Osteoblast (primary cell): ENCODE results near the gene IREB2. TPM values are rescaled to one million over a fixed set of nuclear protein-coding genes. Genes with fewer than 3 reads are reported as not detected.
"Not testable (repeated sequence)": the region's sequence is repeated elsewhere in the genome, so short reads cannot be mapped to it uniquely, and the experiment has no call there.

Experiments used
- DNase-seq: peaks from one replicate; pipeline ENCODE4 v3.0.0; 2011; ENCODE audit warnings: low spot score, mixed read lengths; ENCODE audit not compliant: insufficient read length; ENCODE audit errors: missing footprints
- H2AFZ ChIP-seq: 2 replicates; pipeline ENCODE4 v1.6.0; 2011; ENCODE audit warnings: mild to moderate bottlenecking, low read length
- H3K27ac ChIP-seq: 2 replicates; pipeline ENCODE4 v1.5.1; 2011; ENCODE audit warnings: mild to moderate bottlenecking, low read depth, low read length, moderate library complexity
- H3K27me3 ChIP-seq: 2 replicates; pipeline ENCODE4 v1.6.0; 2012; ENCODE audit warnings: mild to moderate bottlenecking, control low read depth, inconsistent platforms, low read length, moderate library complexity; ENCODE audit not compliant: insufficient read depth
- H3K36me3 ChIP-seq: 2 replicates; pipeline ENCODE4 v1.5.1; 2011; ENCODE audit warnings: mild to moderate bottlenecking, low read length, control low read depth, moderate library complexity; ENCODE audit not compliant: insufficient read depth
- H3K4me1 ChIP-seq: 2 replicates; pipeline ENCODE4 v1.5.1; 2011; ENCODE audit warnings: mild to moderate bottlenecking, low read length, control low read depth, moderate library complexity; ENCODE audit not compliant: insufficient read depth
- H3K4me2 ChIP-seq: 2 replicates; pipeline ENCODE4 v1.6.0; 2011; ENCODE audit warnings: mild to moderate bottlenecking, low read length; ENCODE audit not compliant: insufficient read depth
- H3K4me3 ChIP-seq: fragments of 200-600 bp; sonication (generic); 3 replicates; pipeline ENCODE4 v1.5.1; 2012; ENCODE audit warnings: mild to moderate bottlenecking, low read length, inconsistent platforms; ENCODE audit not compliant: insufficient read depth
- H3K79me2 ChIP-seq: 2 replicates; pipeline ENCODE4 v1.6.0; 2012; ENCODE audit warnings: mild to moderate bottlenecking, low read length, control low read depth, inconsistent platforms; ENCODE audit not compliant: insufficient read depth
- H3K9me3 ChIP-seq: 2 replicates; pipeline ENCODE4 v1.5.1; 2011; ENCODE audit warnings: low read depth, low read length, control low read depth
- H4K20me1 ChIP-seq: 2 replicates; pipeline ENCODE4 v1.6.0; 2012; ENCODE audit warnings: mild to moderate bottlenecking, low read length, control low read depth; ENCODE audit not compliant: insufficient read depth
- total RNA-seq: library from RNA; depleted of rRNA; stranded (reverse); fragments of >200 nt; gene quantifications from 2 replicates; pipeline ENCODE4 v1.2.3, GENCODE V29; 2012
- TF ChIP-seq, protein P1 (sequence below): IDR thresholded peaks from 2 replicates; pipeline ENCODE4 v1.5.1; 2011; ENCODE audit warnings: mild to moderate bottlenecking, low read depth, low read length, moderate library complexity; ENCODE audit errors: extremely low read depth

The IREB2 gene
- total RNA-seq, 1 donor: 26.8 TPM

DNA sequence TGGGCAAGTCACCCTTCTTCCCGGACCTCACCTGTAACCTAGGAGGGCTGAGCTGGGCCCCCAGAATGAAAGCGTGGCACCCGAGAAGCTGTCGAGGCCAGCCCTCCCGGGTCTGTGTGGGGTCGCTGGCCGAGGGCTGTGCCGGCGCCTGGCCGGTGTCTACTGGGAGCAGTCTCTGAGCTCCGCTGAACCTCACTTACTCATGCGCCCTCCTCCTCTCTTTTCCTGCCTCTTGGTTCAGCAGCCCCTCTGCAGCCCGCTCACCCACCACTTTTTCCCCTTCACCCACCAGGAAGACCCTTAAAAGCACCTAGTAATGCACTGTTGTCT, 69.8 kb downstream of the IREB2 start:
- Histone ChIP-seq H3K4me3 (peak overlapping the region; percentile 86), H2AFZ (peak overlapping the region; percentile 94), H3K79me2 (no peaks in the 10 kb centered on the region), H3K36me3 (no peaks in the 10 kb centered on the region), H3K27ac (peak overlapping the region; percentile 54), H3K27me3 (no peaks in the 10 kb centered on the region), H3K4me1 (peaks cover 11% of the 10 kb centered on the region), H3K9me3 (no peaks in the 10 kb centered on the region), H4K20me1 (no peaks in the 10 kb centered on the region), H3K4me2 (peak overlapping the region; percentile 89)
- peak; percentile 88 for DNase-seq
- TF ChIP-seq, protein P1, sequence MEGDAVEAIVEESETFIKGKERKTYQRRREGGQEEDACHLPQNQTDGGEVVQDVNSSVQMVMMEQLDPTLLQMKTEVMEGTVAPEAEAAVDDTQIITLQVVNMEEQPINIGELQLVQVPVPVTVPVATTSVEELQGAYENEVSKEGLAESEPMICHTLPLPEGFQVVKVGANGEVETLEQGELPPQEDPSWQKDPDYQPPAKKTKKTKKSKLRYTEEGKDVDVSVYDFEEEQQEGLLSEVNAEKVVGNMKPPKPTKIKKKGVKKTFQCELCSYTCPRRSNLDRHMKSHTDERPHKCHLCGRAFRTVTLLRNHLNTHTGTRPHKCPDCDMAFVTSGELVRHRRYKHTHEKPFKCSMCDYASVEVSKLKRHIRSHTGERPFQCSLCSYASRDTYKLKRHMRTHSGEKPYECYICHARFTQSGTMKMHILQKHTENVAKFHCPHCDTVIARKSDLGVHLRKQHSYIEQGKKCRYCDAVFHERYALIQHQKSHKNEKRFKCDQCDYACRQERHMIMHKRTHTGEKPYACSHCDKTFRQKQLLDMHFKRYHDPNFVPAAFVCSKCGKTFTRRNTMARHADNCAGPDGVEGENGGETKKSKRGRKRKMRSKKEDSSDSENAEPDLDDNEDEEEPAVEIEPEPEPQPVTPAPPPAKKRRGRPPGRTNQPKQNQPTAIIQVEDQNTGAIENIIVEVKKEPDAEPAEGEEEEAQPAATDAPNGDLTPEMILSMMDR: no peak

DNA sequence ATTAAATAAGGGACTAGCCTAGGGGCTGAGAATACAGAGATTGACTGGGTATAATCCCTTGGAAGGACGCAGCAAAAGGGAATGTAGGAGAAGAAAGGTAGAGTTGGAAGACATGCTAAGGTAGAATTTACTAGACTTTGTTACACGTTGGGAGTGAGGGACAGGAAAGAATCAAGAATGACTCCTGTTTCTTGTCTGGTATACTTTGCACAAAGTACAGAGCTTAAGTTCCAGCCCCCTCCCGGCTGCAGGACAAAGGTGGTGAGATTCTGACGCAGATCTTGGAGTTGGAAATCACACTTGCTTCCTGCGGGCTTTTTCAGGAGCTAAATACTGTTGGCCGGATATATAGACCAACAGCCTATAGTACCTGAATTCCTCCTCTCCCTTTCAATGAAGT, 70.3 kb downstream of the IREB2 start:
- Histone ChIP-seq H2AFZ (peak overlapping the region; percentile 94), H3K27me3 (no peaks in the 10 kb centered on the region), H3K79me2 (no peaks in the 10 kb centered on the region), H3K36me3 (no peaks in the 10 kb centered on the region), H4K20me1 (no peaks in the 10 kb centered on the region), H3K4me2 (peak overlapping the region; percentile 89), H3K9me3 (no peaks in the 10 kb centered on the region), H3K4me1 (peaks cover 11% of the 10 kb centered on the region), H3K4me3 (peak overlapping the region; percentile 86), H3K27ac (no peak overlapping the region)
- TF ChIP-seq, protein P1: no peak
- no peak for DNase-seq

DNA sequence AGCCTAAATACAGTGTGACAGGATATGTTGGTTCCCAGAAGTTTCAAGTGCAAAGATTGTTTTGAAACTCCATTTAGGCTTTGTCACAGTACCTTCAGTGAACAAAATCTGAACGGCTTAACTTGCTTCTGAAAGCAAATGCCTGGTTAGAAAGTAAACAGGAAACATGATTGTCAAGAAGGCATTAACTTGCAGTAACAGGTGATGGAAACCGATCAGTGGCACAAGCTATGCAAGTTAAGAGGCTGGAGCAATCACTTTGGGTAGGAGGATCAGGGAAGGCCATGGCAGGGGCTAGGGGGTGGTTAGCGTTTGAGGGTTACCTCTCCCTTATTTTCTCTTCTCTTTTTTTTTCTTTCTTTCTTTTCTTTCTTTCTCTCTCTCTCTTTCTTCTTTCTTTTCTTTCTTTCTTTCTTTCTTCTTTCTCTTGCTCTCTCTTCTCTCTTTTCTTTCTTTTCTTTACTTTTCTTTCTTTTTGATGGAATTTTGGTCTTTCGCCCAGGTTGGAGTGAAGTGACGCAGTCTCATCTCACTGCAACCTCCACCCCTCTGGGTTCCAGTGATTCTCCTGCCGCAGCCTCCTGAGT, 71.8 kb downstream of the IREB2 start:
- H3K4me2 ChIP-seq: no peak overlapping the region
- TF ChIP-seq, protein P1: no peak
- H3K9me3 ChIP-seq: no peaks in the 10 kb centered on the region
- H3K4me1 ChIP-seq: peaks cover 11% of the 10 kb centered on the region
- no peak for DNase-seq
- no peak overlapping the region for H3K4me3 ChIP-seq
- H2AFZ ChIP-seq: no peak overlapping the region
- H3K27me3 ChIP-seq: no peaks in the 10 kb centered on the region
- no peaks in the 10 kb centered on the region for H3K79me2 ChIP-seq
- H3K27ac ChIP-seq: no peak overlapping the region
- H3K36me3 ChIP-seq: no peaks in the 10 kb centered on the region
- no peaks in the 10 kb centered on the region for H4K20me1 ChIP-seq

DNA sequence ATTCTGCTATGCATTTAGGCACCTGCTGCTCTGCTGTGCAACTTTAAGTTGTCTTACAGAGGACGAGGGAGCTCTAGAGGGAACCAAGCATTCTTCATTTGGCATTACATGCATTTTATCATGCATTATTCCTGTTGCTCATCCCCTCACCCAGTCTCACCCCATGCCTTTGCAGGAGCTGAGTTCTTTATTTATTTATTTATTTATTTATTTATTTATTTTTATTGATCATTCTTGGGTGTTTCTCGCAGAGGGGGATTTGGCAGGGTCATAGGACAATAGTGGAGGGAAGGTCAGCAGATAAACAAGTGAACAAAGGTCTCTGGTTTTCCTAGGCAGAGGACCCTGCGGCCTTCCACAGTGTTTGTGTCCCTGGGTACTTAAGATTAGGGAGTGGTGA, 82.0 kb downstream of the IREB2 start:
- not testable (repeated sequence) for H3K27me3 ChIP-seq, H3K36me3 ChIP-seq, H3K4me1 ChIP-seq, H3K4me3 ChIP-seq, H4K20me1 ChIP-seq, H3K79me2 ChIP-seq, H3K9me3 ChIP-seq, DNase-seq, H3K27ac ChIP-seq, H3K4me2 ChIP-seq, H2AFZ ChIP-seq
